CD4-positive, alpha-beta T cell treated with Interleukin-12 subunit alpha and Interleukin-12 subunit beta, for 1 hour (primary cell): ENCODE data around the gene PATZ1.
"Not testable (repeated sequence)": the region's sequence is repeated elsewhere in the genome, so short reads cannot be mapped to it uniquely, and the experiment has no call there.

Experiments used
- DNase-seq: peaks from one replicate; pipeline ENCODE4 v3.0.0-alpha.2; 2020

Gene PATZ1

GRCh38 chr22:31343235-31344191 is 2.6 kb downstream of the PATZ1 start:
- DNase-seq: no peak

- DNase-seq: no peak
Observed at GRCh38 chr22:31342389-31343140, 3.6 kb downstream of the PATZ1 start.

DNA sequence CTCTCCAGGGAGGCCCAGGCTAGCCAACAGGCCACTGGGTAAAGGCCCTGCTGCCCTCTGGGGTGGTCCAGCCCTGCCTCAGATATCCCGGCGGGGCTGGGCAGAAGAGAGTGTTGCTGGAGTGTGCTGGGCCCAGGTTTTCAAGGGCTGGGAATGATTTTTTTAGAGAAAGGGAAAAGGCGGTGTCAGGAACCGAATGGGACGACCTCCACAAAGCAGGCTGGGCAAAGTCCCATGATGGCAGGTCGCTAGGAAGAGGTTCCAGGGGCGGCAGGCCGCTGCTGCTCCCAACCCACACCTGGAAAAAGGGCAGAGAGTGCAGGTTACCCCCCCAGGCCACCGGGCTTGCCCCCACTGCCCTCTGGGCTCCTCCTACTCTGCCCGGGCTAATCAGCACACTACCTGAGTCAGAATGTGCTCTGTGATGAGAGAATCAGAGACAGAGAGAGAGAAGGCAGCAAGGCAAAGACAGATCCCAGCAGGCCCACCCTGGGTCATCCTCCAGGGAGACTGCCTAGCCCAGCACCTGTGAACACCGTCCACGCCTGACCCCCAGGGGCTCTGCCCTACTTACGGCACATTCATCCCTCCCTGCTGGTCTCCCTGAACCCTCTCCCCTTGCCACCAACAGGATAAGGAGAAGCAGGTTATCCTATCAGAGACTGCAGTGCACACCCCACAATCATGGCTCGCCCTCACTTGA is 4.6 kb downstream of the PATZ1 start:
- DNase-seq: no peak

GRCh38 chr22:31340765-31341247 is 5.3 kb downstream of the PATZ1 start:
- DNase-seq: no peak

GRCh38 chr22:31340360-31340759 is 5.8 kb downstream of the PATZ1 start:
- no peak for DNase-seq

- DNase-seq: no peak
Observed at GRCh38 chr22:31339148-31339832, 6.9 kb downstream of the PATZ1 start.

- DNase-seq: no peak
Observed at GRCh38 chr22:31337178-31337577, 9.0 kb downstream of the PATZ1 start.

DNA sequence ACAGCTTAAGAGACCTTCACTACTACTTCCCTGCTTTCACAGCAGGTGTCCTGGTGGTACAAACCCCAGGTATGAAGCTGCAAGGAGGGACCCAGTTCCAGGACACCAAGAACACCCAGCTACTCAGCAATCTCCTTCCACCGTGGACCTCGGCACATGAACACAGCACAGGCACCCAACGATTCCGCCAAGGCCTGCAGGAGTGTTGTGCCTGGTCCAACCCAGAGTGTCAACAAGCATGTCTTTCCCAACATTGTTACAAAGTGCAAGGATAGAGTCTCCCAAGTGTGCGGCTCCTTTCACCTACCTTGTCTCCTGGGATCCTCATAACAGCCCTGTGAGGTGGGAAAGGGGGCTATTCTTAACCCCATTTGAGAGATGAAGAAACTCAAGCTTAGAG is 11.8 kb downstream of the PATZ1 start:
- no peak for DNase-seq

GRCh38 chr22:31333641-31334040 is 12.5 kb downstream of the PATZ1 start:
- no peak for DNase-seq

DNA sequence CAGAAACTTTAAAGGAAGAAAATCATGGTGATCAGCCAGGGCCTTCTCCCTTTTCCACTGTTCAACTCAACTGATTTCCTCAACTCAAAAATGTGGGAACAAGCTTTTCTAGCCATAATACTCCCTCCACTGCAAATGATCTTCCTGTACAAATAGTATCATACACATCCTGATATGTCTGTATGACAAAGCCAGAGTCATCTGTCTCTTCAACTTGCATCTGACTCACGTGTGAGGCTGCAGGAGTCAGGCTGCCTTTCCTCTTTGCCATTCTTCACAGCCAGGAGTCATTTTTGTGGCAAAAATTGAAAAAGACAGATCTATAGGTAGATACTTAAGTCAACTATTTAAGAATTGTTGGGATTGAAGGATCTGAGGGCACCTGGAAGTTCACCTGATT is 13.3 kb downstream of the PATZ1 start:
- DNase-seq: no peak

DNA sequence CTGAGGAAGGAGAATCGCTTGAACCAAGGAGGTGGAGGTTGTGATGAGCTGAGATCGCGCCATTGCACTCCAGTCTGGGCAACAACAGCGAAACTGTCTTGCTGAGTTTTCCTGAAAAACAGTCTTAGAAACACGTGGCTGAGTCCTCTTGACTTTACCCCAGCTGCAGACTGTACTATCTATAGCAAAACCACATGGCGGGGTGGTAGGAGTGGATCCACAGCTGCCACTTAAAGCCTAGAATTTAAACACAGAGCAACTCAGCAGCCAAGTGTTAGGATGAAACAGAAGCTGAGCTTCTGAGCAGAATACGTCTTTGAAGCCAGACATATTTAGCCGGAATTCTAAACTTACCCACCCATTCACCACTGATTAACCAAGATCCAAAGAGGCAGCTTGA is 14.1 kb downstream of the PATZ1 start:
- no peak for DNase-seq

GRCh38 chr22:31329453-31330215 is 16.5 kb downstream of the PATZ1 start:
- DNase-seq: no peak

GRCh38 chr22:31329029-31329428 is 17.1 kb downstream of the PATZ1 start:
- no peak for DNase-seq

DNA sequence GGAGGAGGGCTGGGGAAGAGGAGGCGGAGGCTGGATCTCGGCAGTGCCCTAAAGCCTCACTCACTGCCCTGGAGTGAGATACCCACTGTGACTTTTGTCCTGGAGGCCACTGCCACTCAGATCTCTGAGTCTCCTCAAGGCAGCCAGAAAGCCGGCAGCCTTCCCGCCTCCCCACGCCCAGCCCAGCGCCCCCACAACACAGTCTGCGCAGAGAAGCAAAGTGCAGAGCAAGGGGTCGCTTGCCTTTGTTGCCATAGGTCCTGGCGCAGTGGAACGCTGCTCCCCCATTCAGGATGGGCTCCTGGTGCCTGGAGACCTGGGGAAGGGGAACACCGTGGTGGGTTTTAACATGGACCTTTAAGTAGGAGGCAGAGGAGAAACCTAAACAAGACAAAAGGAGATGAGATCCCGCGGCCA is 17.6 kb downstream of the PATZ1 start:
- DNase-seq: no peak

DNA sequence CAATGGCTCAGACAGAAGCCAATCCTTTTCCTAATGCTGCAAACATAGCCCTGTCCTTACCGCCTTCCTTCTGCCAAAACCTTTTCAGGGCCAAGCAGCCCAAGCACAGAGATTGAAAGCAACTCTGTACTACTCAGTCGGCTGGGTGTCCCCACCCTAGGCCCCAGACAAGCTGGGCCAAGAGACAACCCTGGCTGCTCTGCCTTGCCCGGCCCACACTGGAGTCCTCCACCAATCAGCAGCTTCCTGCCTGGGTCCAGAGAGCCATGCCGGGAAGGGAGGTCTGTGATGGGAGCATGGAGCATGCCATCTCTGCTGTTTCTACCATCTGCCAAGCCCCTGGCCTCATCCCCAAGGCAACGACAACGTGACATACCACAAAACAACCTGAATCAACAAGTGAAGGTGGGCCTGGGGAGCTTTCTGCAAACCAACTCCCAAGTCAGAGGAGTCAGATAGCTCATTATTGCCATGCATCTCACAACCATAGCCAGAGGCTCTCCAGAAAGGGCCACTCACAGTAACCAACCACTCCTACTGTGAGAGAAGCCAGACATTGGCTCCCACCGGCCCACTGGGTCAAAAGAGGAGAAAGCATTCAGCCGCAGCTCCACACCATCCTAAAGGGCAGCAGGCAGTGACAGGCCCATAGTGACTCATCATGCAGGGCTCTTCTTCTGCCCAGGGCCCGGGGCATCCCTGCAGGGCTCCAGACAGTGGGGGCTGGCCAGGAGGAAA is 18.2 kb downstream of the PATZ1 start:
- no peak for DNase-seq

- no peak for DNase-seq
Observed at GRCh38 chr22:31326877-31327276, 19.3 kb downstream of the PATZ1 start.

GRCh38 chr22:31323578-31324550 is 22.3 kb downstream of the PATZ1 start:
- DNase-seq: no peak

DNA sequence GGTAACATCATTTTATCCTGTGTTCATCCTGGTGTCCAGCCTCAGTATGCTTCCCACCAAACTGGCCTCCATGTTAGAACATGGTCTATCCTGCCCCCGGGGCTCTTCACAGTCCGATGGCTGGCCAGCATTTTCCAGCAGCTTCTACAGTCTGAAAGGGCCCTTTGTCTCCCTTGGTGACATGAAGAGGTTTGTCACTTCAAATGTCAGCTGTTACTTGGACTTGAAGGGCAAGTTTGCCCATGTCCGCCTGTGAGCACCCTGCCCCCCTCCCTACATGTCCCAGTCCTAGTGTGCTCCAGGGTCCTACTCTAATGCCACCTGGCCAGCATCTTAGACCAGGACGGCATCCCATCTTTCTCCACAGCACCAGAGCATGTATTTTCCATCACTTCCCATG is 24.7 kb downstream of the PATZ1 start:
- DNase-seq: no peak

DNA sequence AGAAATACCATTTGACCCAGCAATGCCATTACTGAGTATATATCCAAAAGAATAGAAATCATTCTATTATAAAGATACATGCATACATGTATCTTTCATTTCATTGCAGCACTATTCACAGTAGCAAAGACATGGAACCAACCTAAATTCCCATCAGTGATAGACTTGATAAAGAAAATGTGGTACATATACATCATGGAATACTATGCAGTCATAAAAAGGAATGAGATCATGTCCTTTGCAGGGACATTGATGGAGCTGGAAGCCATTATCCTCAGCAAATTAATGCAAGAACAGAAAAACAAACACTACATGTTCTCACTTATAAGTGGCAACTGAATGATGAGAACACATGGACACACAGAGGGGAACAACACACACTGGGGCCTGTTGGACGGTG is 31.9 kb downstream of the PATZ1 start:
- DNase-seq: not testable (repeated sequence)
